HG02588 (cell line): ENCODE measurements around the gene NIP7.

Experiments
- ATAC-seq: cut with Tn5 transposase; IDR thresholded peaks from one replicate; pipeline ENCODE4 v1.9.1; 2021; ENCODE audit warnings: mild to moderate bottlenecking, moderate library complexity; ENCODE audit not compliant: unreplicated experiment

The NIP7 gene

GRCh38 chr16:69381231-69381630, 41.7 kb downstream of the NIP7 start:
- ATAC-seq = no peak

GRCh38 chr16:69382421-69382820, 42.8 kb downstream of the NIP7 start:
- no peak for ATAC-seq

- ATAC-seq = no peak
These were observed 45.4 kb downstream of the NIP7 start for GRCh38 chr16:69384974-69385373.

GRCh38 chr16:69386596-69386995, 47.0 kb downstream of the NIP7 start:
- ATAC-seq = no peak
